SK-N-SH treated with all-trans-retinoic acid at 6 μM for 48 hours (cell line): ENCODE data around the gene STXBP1.

ENCODE experiments used
- ATAC-seq: fragments of 200-7000 bp; cut with Tn5 transposase; 3 replicates; pipeline ENCODE4 v1.9.1; 2020; ENCODE audit warnings: mild to moderate bottlenecking, moderate library complexity
- ARNTL ChIP-seq: fragments of 450-650 bp; formaldehyde crosslinking; IDR thresholded peaks from 2 replicates; pipeline ENCODE4 v1.5.0; 2020; ENCODE audit warnings: low read depth, mild to moderate bottlenecking, moderate library complexity, borderline replicate concordance
- BACH2 ChIP-seq: fragments of 250-450 bp; sonication (Bioruptor Pico); IDR thresholded peaks from 2 replicates; pipeline ENCODE4 v1.9.0; 2021; ENCODE audit warnings: mild to moderate bottlenecking, borderline replicate concordance
- CREB5 ChIP-seq: fragments of 250-450 bp; sonication (Bioruptor Pico); IDR thresholded peaks from 2 replicates; pipeline ENCODE4 v1.5.1; 2020; ENCODE audit warnings: low read depth, mild to moderate bottlenecking, moderate library complexity
- CSDC2 ChIP-seq: fragments of 250-450 bp; sonication (Bioruptor Pico); IDR thresholded peaks from 2 replicates; pipeline ENCODE4 v1.5.0; 2020; ENCODE audit warnings: mild to moderate bottlenecking, moderate library complexity
- GLIS3 ChIP-seq: fragments of 250-450 bp; sonication (Bioruptor Pico); IDR thresholded peaks from 2 replicates; pipeline ENCODE4 v1.5.0; 2020; ENCODE audit warnings: mild to moderate bottlenecking, moderate library complexity
- ISL1 ChIP-seq: fragments of 250-450 bp; sonication (Bioruptor Pico); IDR thresholded peaks from 2 replicates; pipeline ENCODE4 v2.1.2; 2022; ENCODE audit warnings: mild to moderate bottlenecking, moderate library complexity
- OSR1 ChIP-seq: fragments of 250-450 bp; sonication (Bioruptor Pico); IDR thresholded peaks from 2 replicates; pipeline ENCODE4 v1.8.0; 2022; ENCODE audit warnings: moderate library complexity, mild to moderate bottlenecking, inconsistent platforms
- PATZ1 ChIP-seq: fragments of 250-450 bp; sonication (Bioruptor Pico); IDR thresholded peaks from 2 replicates; pipeline ENCODE4 v1.8.0; 2020; ENCODE audit warnings: mild to moderate bottlenecking, moderate library complexity, borderline replicate concordance
- POU6F1 ChIP-seq: fragments of 250-450 bp; sonication (Bioruptor Pico); IDR thresholded peaks from 2 replicates; pipeline ENCODE4 v1.8.0; 2021; ENCODE audit warnings: low read depth, mild to moderate bottlenecking, moderate library complexity, borderline replicate concordance
- PPARA ChIP-seq: fragments of 250-450 bp; sonication (Bioruptor Pico); IDR thresholded peaks from 2 replicates; pipeline ENCODE4 v1.5.0; 2020; ENCODE audit warnings: mild to moderate bottlenecking, borderline replicate concordance
- RARB ChIP-seq: fragments of 250-450 bp; sonication (Bioruptor Pico); IDR thresholded peaks from 2 replicates; pipeline ENCODE4 v1.8.0; 2021; ENCODE audit warnings: mild to moderate bottlenecking, moderate library complexity
- SNAI2 ChIP-seq: fragments of 250-450 bp; sonication (Bioruptor Pico); IDR thresholded peaks from 2 replicates; pipeline ENCODE4 v1.5.0; 2020; ENCODE audit warnings: mild to moderate bottlenecking, moderate library complexity
- TCF4 ChIP-seq: fragments of 250-450 bp; sonication (Bioruptor Pico); IDR thresholded peaks from 2 replicates; pipeline ENCODE4 v1.8.0; 2021; ENCODE audit warnings: mild to moderate bottlenecking, moderate library complexity, borderline replicate concordance
- TOX ChIP-seq: fragments of 250-450 bp; sonication (Bioruptor Pico); IDR thresholded peaks from 2 replicates; pipeline ENCODE4 v1.8.0; 2021; ENCODE audit warnings: mild to moderate bottlenecking, moderate library complexity, borderline replicate concordance
- TSHZ2 ChIP-seq: fragments of 250-450 bp; sonication (Bioruptor Pico); IDR thresholded peaks from 2 replicates; pipeline ENCODE4 v1.5.0; 2020; ENCODE audit warnings: mild to moderate bottlenecking, moderate library complexity
- ZC3H10 ChIP-seq: fragments of 250-450 bp; sonication (Bioruptor Pico); IDR thresholded peaks from 2 replicates; pipeline ENCODE4 v1.5.1; 2021; ENCODE audit warnings: mild to moderate bottlenecking, moderate library complexity
- ZFP3 ChIP-seq: fragments of 250-450 bp; sonication (Bioruptor Pico); IDR thresholded peaks from 2 replicates; pipeline ENCODE4 v1.5.0; 2020; ENCODE audit warnings: mild to moderate bottlenecking, moderate library complexity
- ZFP30 ChIP-seq: fragments of 450-650 bp; formaldehyde crosslinking; IDR thresholded peaks from 2 replicates; pipeline ENCODE4 v1.5.0; 2022; ENCODE audit warnings: mild to moderate bottlenecking, moderate library complexity
- ZNF565 ChIP-seq: fragments of 450-650 bp; formaldehyde crosslinking; conservative IDR thresholded peaks from 2 replicates; pipeline ENCODE4 v1.5.0; 2020; ENCODE audit warnings: low read depth, mild to moderate bottlenecking, moderate library complexity
- ZNF70 ChIP-seq: fragments of 450-650 bp; formaldehyde crosslinking; IDR thresholded peaks from 2 replicates; pipeline ENCODE4 v1.5.0; 2020; ENCODE audit warnings: mild to moderate bottlenecking, moderate library complexity
- ZNF8 ChIP-seq: fragments of 450-650 bp; formaldehyde crosslinking; IDR thresholded peaks from 2 replicates; pipeline ENCODE4 v1.5.0; 2020; ENCODE audit warnings: mild to moderate bottlenecking, moderate library complexity

The STXBP1 gene

GRCh38 chr9:127692071-127692470 lies 80.0 kb downstream of the STXBP1 start:
- TF ChIP-seq BACH2 (no peak), ZNF565 (no peak), CREB5 (CRISPR knock-in tag) (no peak), ZNF70 (CRISPR knock-in tag) (no peak), TCF4 (CRISPR knock-in tag) (no peak), ZNF8 (CRISPR knock-in tag) (no peak), OSR1 (CRISPR knock-in tag) (no peak), ZC3H10 (CRISPR knock-in tag) (no peak), ISL1 (CRISPR knock-in tag) (no peak), CSDC2 (CRISPR knock-in tag) (no peak)
- ATAC-seq: no peak

GRCh38 chr9:127693143-127693542 lies 81.1 kb downstream of the STXBP1 start:
- ATAC-seq: no peak
- TF ChIP-seq OSR1 (CRISPR knock-in tag) (no peak), PPARA (no peak), ZNF565 (no peak), POU6F1 (CRISPR knock-in tag) (no peak), ZFP30 (CRISPR knock-in tag) (no peak), SNAI2 (CRISPR knock-in tag) (no peak), PATZ1 (CRISPR knock-in tag) (no peak), ZFP3 (no peak), CREB5 (CRISPR knock-in tag) (no peak), ZNF70 (CRISPR knock-in tag) (no peak)

- ATAC-seq: no peak
- TF ChIP-seq ZNF8 (CRISPR knock-in tag) (no peak), CREB5 (CRISPR knock-in tag) (no peak), ARNTL (CRISPR knock-in tag) (no peak), TSHZ2 (no peak), ZNF70 (CRISPR knock-in tag) (no peak), TOX (CRISPR knock-in tag) (no peak), PPARA (no peak), OSR1 (CRISPR knock-in tag) (no peak), CSDC2 (CRISPR knock-in tag) (no peak), RARB (no peak), BACH2 (no peak), ZC3H10 (CRISPR knock-in tag) (no peak), TCF4 (CRISPR knock-in tag) (no peak), PATZ1 (CRISPR knock-in tag) (no peak), ISL1 (CRISPR knock-in tag) (no peak), GLIS3 (no peak)
Observed at GRCh38 chr9:127693697-127694096, 81.6 kb downstream of the STXBP1 start.
